HEK293 (cell line): ENCODE data around the gene MDM4.
A peak's percentile ranks its signal among the peaks of the same experiment; 100 is the strongest.
"Not testable (repeated sequence)": the region's sequence is repeated elsewhere in the genome, so short reads cannot be mapped to it uniquely, and the experiment has no call there.

Source experiments
- CTCF ChIA-PET: fragments of 350-600 bp; formaldehyde crosslinking; extraction: SDS; loops from one replicate; lab custom pipeline; 2021; ENCODE audit warnings: antibody characterized with exemption; lab: Yijun Ruan, JAX
- POLR2A ChIA-PET: fragments of 300-600 bp; formaldehyde crosslinking; extraction: SDS; loops from one replicate; lab custom pipeline; 2020; ENCODE audit warnings: antibody characterized with exemption, inconsistent platforms; lab: Yijun Ruan, JAX
- H3K27ac ChIP-seq: fragments of 200-500 bp; sonication (Bioruptor generic); 2 replicates; pipeline ENCODE4 v1.5.1; 2014; ENCODE audit warnings: low read depth, low read length, control low read depth, inconsistent platforms; ENCODE audit errors: extremely low read depth
- H3K36me3 ChIP-seq, 2 experiments: fragments of 200-500 bp in 1 of 2; sonication (Bioruptor generic) in 1 of 2; 1 replicate in 1 of 2; 2 replicates in 1 of 2; pipeline ENCODE4 v1.5.1; 2014 to 2017; ENCODE audit warnings: inconsistent platforms in 2 of 2, low read length in 2 of 2; ENCODE audit not compliant: control insufficient read depth in 2 of 2, insufficient read depth in 1 of 2
- H3K4me1 ChIP-seq: fragments of 200-500 bp; sonication (Bioruptor generic); 2 replicates; pipeline ENCODE4 v1.5.1; 2014; ENCODE audit warnings: mild to moderate bottlenecking, low read length, inconsistent platforms; ENCODE audit not compliant: control insufficient read depth, insufficient read depth
- H3K4me3 ChIP-seq: 2 replicates; pipeline ENCODE4 v1.5.1; 2011; ENCODE audit warnings: low read depth, mild to moderate bottlenecking, control low read depth, low read length, moderate library complexity
- H3K9me3 ChIP-seq: fragments of 200-500 bp; sonication (Bioruptor generic); 2 replicates; pipeline ENCODE4 v1.5.1; 2014; ENCODE audit warnings: low read depth, low read length, inconsistent platforms; ENCODE audit not compliant: control insufficient read depth, insufficient read depth
- AEBP2 ChIP-seq: fragments of 450-650 bp; formaldehyde crosslinking; IDR thresholded peaks from 2 replicates; pipeline ENCODE4 v1.5.1; 2016; ENCODE audit warnings: missing biosample characterization, missing genetic modification characterization, borderline replicate concordance
- KLF8 ChIP-seq: fragments of 450-650 bp; formaldehyde crosslinking; IDR thresholded peaks from 2 replicates; pipeline ENCODE4 v1.5.1; 2016; ENCODE audit warnings: missing biosample characterization, missing genetic modification characterization
- PRDM1 ChIP-seq: fragments of 450-650 bp; formaldehyde crosslinking; IDR thresholded peaks from 2 replicates; pipeline ENCODE4; 2016; ENCODE audit warnings: missing biosample characterization, missing genetic modification characterization
- PRDM6 ChIP-seq: fragments of 450-650 bp; formaldehyde crosslinking; IDR thresholded peaks from 2 replicates; pipeline ENCODE4 v1.5.1; 2017; ENCODE audit warnings: missing biosample characterization, missing genetic modification characterization
- REST ChIP-seq: fragments of 450-650 bp; formaldehyde crosslinking; IDR thresholded peaks from 2 replicates; pipeline ENCODE4 v1.5.1; 2016; ENCODE audit warnings: missing biosample characterization, missing genetic modification characterization
- SETDB1 ChIP-seq: IDR thresholded peaks from one replicate; pipeline ENCODE4 v1.6.1; 2017; ENCODE audit warnings: mild to moderate bottlenecking, low read length, moderate library complexity, mixed read lengths; ENCODE audit not compliant: insufficient read length
- WT1 ChIP-seq: fragments of 450-650 bp; formaldehyde crosslinking; IDR thresholded peaks from 2 replicates; pipeline ENCODE4 v1.5.1; 2016; ENCODE audit warnings: missing biosample characterization, missing genetic modification characterization
- ZBTB21 ChIP-seq: fragments of 450-650 bp; formaldehyde crosslinking; IDR thresholded peaks from 2 replicates; pipeline ENCODE4 v1.5.1; 2017; ENCODE audit warnings: missing biosample characterization, missing genetic modification characterization
- ZBTB8A ChIP-seq: fragments of 450-650 bp; formaldehyde crosslinking; IDR thresholded peaks from 2 replicates; pipeline ENCODE4 v1.5.1; 2016; ENCODE audit warnings: missing biosample characterization, missing genetic modification characterization
- ZNF121 ChIP-seq: fragments of 450-650 bp; formaldehyde crosslinking; IDR thresholded peaks from 2 replicates; pipeline ENCODE4 v1.5.1; 2016; ENCODE audit warnings: missing biosample characterization, missing genetic modification characterization
- ZNF18 ChIP-seq: fragments of 450-650 bp; formaldehyde crosslinking; IDR thresholded peaks from 2 replicates; pipeline ENCODE4 v1.5.1; 2016; ENCODE audit warnings: missing biosample characterization, missing genetic modification characterization
- ZNF24 ChIP-seq: fragments of 450-650 bp; formaldehyde crosslinking; IDR thresholded peaks from 2 replicates; pipeline ENCODE4 v1.5.1; 2016; ENCODE audit warnings: missing biosample characterization, missing genetic modification characterization
- ZNF292 ChIP-seq: fragments of 450-650 bp; formaldehyde crosslinking; IDR thresholded peaks from 2 replicates; pipeline ENCODE4 v1.5.1; 2016; ENCODE audit warnings: low read depth, missing biosample characterization, missing genetic modification characterization, borderline replicate concordance
- ZNF324 ChIP-seq: fragments of 450-650 bp; formaldehyde crosslinking; IDR thresholded peaks from 2 replicates; pipeline ENCODE4 v1.5.1; 2016; ENCODE audit warnings: missing biosample characterization, missing genetic modification characterization
- ZNF585B ChIP-seq: fragments of 450-650 bp; formaldehyde crosslinking; IDR thresholded peaks from 2 replicates; pipeline ENCODE4 v1.5.1; 2016; ENCODE audit warnings: missing biosample characterization, missing genetic modification characterization
- ZNF664 ChIP-seq: fragments of 450-650 bp; formaldehyde crosslinking; IDR thresholded peaks from 2 replicates; pipeline ENCODE4 v1.5.1; 2016; ENCODE audit warnings: missing biosample characterization, missing genetic modification characterization
- ZNF791 ChIP-seq: fragments of 450-650 bp; formaldehyde crosslinking; IDR thresholded peaks from 2 replicates; pipeline ENCODE4 v1.5.1; 2016; ENCODE audit warnings: missing biosample characterization, missing genetic modification characterization
- ZNF837 ChIP-seq: fragments of 450-650 bp; formaldehyde crosslinking; IDR thresholded peaks from 2 replicates; pipeline ENCODE4 v1.5.1; 2016; ENCODE audit warnings: missing biosample characterization, missing genetic modification characterization

MDM4 gene

GRCh38 chr1:204520834-204521709, 4.9 kb downstream of the MDM4 start (continued):
- 0 out of 2 replicates have a peak, but pooled peaks have one; percentile 33 for TF ChIP-seq REST (tag by site-specific recombination)
- TF ChIP-seq KLF8 (tag by site-specific recombination) = peak; percentile 73
- no peak for TF ChIP-seq ZNF18
- TF ChIP-seq ZNF791 (tag by site-specific recombination) = no peak
- no peak for TF ChIP-seq ZNF664 (tag by site-specific recombination)
- TF ChIP-seq ZNF837 = no peak

GRCh38 chr1:204521941-204522521, 5.8 kb downstream of the MDM4 start:
- POLR2A ChIA-PET = not testable (repeated sequence)
- H3K36me3 ChIP-seq = peaks cover 20 to 49% of the 10 kb centered on the region in 2 experiments; a peak in 2 of 3 replicates
- TF ChIP-seq ZNF121 (tag by site-specific recombination) = peak; percentile 93
- TF ChIP-seq, all 188 proteins: peak for 1; not testable (repeated sequence) for 187
- H3K4me1 ChIP-seq, H3K4me3 ChIP-seq, H3K27ac ChIP-seq, H3K9me3 ChIP-seq: not testable (repeated sequence)
- CTCF ChIA-PET = interaction anchor here (0.7 kb wide), 1 partner anchor 270 kb away, joined by 3 read pairs; no protein-coding TSS in a partner anchor

GRCh38 chr1:204523605-204524215, 7.5 kb downstream of the MDM4 start:
- H3K4me1 ChIP-seq = no peaks in the 10 kb centered on the region

GRCh38 chr1:204524986-204525385, 8.8 kb downstream of the MDM4 start:
- Histone ChIP-seq H3K4me3 (no peak overlapping the region), H3K4me1 (no peaks in the 10 kb centered on the region)
- TF ChIP-seq AEBP2 (tag by site-specific recombination) (no peak), ZBTB8A (tag by site-specific recombination) (no peak), PRDM6 (tag by site-specific recombination) (no peak), PRDM1 (tag by site-specific recombination) (0 out of 2 replicates have a peak, but pooled peaks have one; percentile 13), ZNF324 (tag by site-specific recombination) (no peak), ZNF585B (tag by site-specific recombination) (no peak), ZBTB21 (tag by site-specific recombination) (no peak)

More at GRCh38 chr1:204523605-204524215, 7.5 kb downstream of the MDM4 start:
- H3K4me3 ChIP-seq = no peak overlapping the region
- CTCF ChIA-PET = interaction anchor here (0.6 to 1.2 kb wide), 3 partner anchors 15 to 93 kb away, joined by 3 to 5 read pairs (median 5); no protein-coding TSS in a partner anchor
- TF ChIP-seq ZNF24 (tag by site-specific recombination) (no peak), WT1 (0 out of 2 replicates have a peak, but pooled peaks have one; percentile 23), SETDB1 (peak; percentile 83), ZNF292 (tag by site-specific recombination) (no peak)
- TF ChIP-seq, all 188 proteins: peak for 2
- no peak overlapping the region for H3K27ac ChIP-seq
- peaks cover 26 to 52% of the 10 kb centered on the region in 2 experiments; a peak in 2 of 3 replicates for H3K36me3 ChIP-seq
- H3K9me3 ChIP-seq = no peaks in the 10 kb centered on the region
- POLR2A ChIA-PET = interaction anchor here (1.0 kb wide), 1 partner anchor 18 kb away, joined by 3 read pairs; no protein-coding TSS in a partner anchor

More at GRCh38 chr1:204524986-204525385, 8.8 kb downstream of the MDM4 start:
- no peaks in the 10 kb centered on the region for H3K9me3 ChIP-seq
- H3K27ac ChIP-seq = no peak overlapping the region
- H3K36me3 ChIP-seq = peaks cover 29 to 55% of the 10 kb centered on the region in 2 experiments; a peak in 2 of 3 replicates
- POLR2A ChIA-PET = interaction anchor here (2.6 kb wide), 1 partner anchor 9 kb away, joined by 10 read pairs; the partner anchor contains the start of gene MDM4
- CTCF ChIA-PET = interaction anchor here (0.7 to 1.6 kb wide), 6 partner anchors 12 to 282 kb away, joined by 3 to 6 read pairs (median 3); no protein-coding TSS in a partner anchor
